Osteoblast (primary cell): ENCODE measurements around the gene LHFPL2. TPM values are rescaled to one million over a fixed set of nuclear protein-coding genes. Genes with fewer than 3 reads are reported as not detected.
A peak's percentile ranks its signal among the peaks of the same experiment; 100 is the strongest.
"Not testable (repeated sequence)": the region's sequence is repeated elsewhere in the genome, so short reads cannot be mapped to it uniquely, and the experiment has no call there.

ENCODE experiments used
- DNase-seq: peaks from one replicate; pipeline ENCODE4 v3.0.0; 2011; ENCODE audit warnings: low spot score, mixed read lengths; ENCODE audit not compliant: insufficient read length; ENCODE audit errors: missing footprints
- H2AFZ ChIP-seq: 2 replicates; pipeline ENCODE4 v1.6.0; 2011; ENCODE audit warnings: mild to moderate bottlenecking, low read length
- H3K27ac ChIP-seq: 2 replicates; pipeline ENCODE4 v1.5.1; 2011; ENCODE audit warnings: mild to moderate bottlenecking, low read depth, low read length, moderate library complexity
- H3K27me3 ChIP-seq: 2 replicates; pipeline ENCODE4 v1.6.0; 2012; ENCODE audit warnings: mild to moderate bottlenecking, control low read depth, inconsistent platforms, low read length, moderate library complexity; ENCODE audit not compliant: insufficient read depth
- H3K36me3 ChIP-seq: 2 replicates; pipeline ENCODE4 v1.5.1; 2011; ENCODE audit warnings: mild to moderate bottlenecking, low read length, control low read depth, moderate library complexity; ENCODE audit not compliant: insufficient read depth
- H3K4me1 ChIP-seq: 2 replicates; pipeline ENCODE4 v1.5.1; 2011; ENCODE audit warnings: mild to moderate bottlenecking, low read length, control low read depth, moderate library complexity; ENCODE audit not compliant: insufficient read depth
- H3K4me2 ChIP-seq: 2 replicates; pipeline ENCODE4 v1.6.0; 2011; ENCODE audit warnings: mild to moderate bottlenecking, low read length; ENCODE audit not compliant: insufficient read depth
- H3K4me3 ChIP-seq: fragments of 200-600 bp; sonication (generic); 3 replicates; pipeline ENCODE4 v1.5.1; 2012; ENCODE audit warnings: mild to moderate bottlenecking, low read length, inconsistent platforms; ENCODE audit not compliant: insufficient read depth
- H3K79me2 ChIP-seq: 2 replicates; pipeline ENCODE4 v1.6.0; 2012; ENCODE audit warnings: mild to moderate bottlenecking, low read length, control low read depth, inconsistent platforms; ENCODE audit not compliant: insufficient read depth
- H3K9me3 ChIP-seq: 2 replicates; pipeline ENCODE4 v1.5.1; 2011; ENCODE audit warnings: low read depth, low read length, control low read depth
- H4K20me1 ChIP-seq: 2 replicates; pipeline ENCODE4 v1.6.0; 2012; ENCODE audit warnings: mild to moderate bottlenecking, low read length, control low read depth; ENCODE audit not compliant: insufficient read depth
- total RNA-seq: library from RNA; depleted of rRNA; stranded (reverse); fragments of >200 nt; gene quantifications from 2 replicates; pipeline ENCODE4 v1.2.3, GENCODE V29; 2012
- TF ChIP-seq, protein P1 (sequence below): IDR thresholded peaks from 2 replicates; pipeline ENCODE4 v1.5.1; 2011; ENCODE audit warnings: mild to moderate bottlenecking, low read depth, low read length, moderate library complexity; ENCODE audit errors: extremely low read depth

Gene LHFPL2
- total RNA-seq, 1 donor = 64.4 TPM

DNA sequence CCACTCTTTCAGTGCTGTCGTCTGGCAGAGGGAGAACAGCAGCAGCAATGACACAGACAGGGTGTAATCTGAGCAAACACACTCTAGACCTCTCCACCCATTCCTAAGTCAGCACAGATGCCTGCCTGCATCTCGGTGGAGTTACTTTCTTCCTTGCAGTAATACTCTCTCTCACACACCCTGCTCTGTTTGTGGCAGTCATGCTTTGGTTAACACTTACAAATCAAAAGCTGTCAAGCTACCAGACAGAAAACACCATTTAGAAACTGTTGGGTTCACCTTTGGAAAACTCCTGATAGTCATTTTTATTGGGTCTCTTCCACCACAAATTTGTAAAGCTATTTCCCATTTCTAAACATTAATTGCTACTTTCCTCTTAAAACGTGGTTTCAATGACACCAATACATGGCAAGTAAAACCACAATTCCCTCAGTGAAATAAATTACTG, 27.3 kb downstream of the LHFPL2 start:
- Histone ChIP-seq H3K4me2 (no peak overlapping the region), H3K27me3 (no peaks in the 10 kb centered on the region), H3K36me3 (peaks cover 15% of the 10 kb centered on the region), H3K4me1 (peaks cover 4% of the 10 kb centered on the region), H3K4me3 (no peak overlapping the region), H4K20me1 (no peaks in the 10 kb centered on the region), H3K27ac (no peak overlapping the region), H3K79me2 (peaks cover 45% of the 10 kb centered on the region), H3K9me3 (no peaks in the 10 kb centered on the region), H2AFZ (peak overlapping the region; percentile 5)
- no peak for DNase-seq
- TF ChIP-seq, protein P1, sequence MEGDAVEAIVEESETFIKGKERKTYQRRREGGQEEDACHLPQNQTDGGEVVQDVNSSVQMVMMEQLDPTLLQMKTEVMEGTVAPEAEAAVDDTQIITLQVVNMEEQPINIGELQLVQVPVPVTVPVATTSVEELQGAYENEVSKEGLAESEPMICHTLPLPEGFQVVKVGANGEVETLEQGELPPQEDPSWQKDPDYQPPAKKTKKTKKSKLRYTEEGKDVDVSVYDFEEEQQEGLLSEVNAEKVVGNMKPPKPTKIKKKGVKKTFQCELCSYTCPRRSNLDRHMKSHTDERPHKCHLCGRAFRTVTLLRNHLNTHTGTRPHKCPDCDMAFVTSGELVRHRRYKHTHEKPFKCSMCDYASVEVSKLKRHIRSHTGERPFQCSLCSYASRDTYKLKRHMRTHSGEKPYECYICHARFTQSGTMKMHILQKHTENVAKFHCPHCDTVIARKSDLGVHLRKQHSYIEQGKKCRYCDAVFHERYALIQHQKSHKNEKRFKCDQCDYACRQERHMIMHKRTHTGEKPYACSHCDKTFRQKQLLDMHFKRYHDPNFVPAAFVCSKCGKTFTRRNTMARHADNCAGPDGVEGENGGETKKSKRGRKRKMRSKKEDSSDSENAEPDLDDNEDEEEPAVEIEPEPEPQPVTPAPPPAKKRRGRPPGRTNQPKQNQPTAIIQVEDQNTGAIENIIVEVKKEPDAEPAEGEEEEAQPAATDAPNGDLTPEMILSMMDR = no peak

DNA sequence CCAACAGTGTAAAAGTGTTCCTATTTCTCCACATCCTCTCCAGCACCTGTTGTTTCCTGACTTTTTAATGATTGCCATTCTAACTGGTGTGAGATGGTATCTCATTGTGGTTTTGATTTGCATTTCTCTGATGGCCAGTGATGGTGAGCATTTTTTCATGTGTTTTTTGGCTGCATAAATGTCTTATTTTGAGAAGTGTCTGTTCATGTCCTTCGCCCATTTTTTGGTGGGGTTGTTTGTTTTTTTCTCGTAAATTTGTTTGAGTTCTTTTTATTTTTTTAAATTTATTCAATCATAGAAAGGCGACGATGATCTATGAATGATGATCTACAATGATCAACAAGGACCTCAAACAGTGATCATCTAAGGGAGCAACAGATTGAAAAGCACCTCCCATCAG, 28.5 kb downstream of the LHFPL2 start:
- not testable (repeated sequence) for H2AFZ ChIP-seq, H3K27ac ChIP-seq, H4K20me1 ChIP-seq, H3K4me3 ChIP-seq, H3K27me3 ChIP-seq, H3K9me3 ChIP-seq, H3K4me1 ChIP-seq, DNase-seq, H3K4me2 ChIP-seq
- H3K79me2 ChIP-seq = peaks cover 33% of the 10 kb centered on the region
- peaks cover 10% of the 10 kb centered on the region for H3K36me3 ChIP-seq

DNA sequence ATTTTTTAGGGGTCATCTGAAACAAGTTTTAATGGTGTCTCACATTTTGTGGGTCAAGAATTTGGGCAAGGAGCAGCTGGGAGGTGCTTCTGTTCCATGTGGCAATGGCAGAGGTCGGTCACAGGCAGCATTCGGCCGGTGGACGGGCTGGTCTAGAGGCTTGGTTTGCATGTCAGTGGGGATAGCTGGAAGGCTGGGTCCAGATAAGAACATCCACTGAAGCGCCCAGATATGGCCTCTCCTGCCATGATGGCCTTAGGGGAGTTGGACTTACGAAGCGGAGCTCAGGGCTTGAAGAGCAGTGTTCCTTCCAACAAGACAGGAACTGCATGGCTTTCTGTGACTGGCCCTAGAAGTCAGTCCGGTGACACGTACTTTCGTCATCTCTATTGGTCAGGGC, 30.3 kb downstream of the LHFPL2 start:
- Histone ChIP-seq H3K27me3 (no peaks in the 10 kb centered on the region), H3K4me3 (no peak overlapping the region), H3K79me2 (peaks cover 40% of the 10 kb centered on the region), H3K4me1 (peaks cover 4% of the 10 kb centered on the region), H3K4me2 (no peak overlapping the region), H2AFZ (no peak overlapping the region), H3K36me3 (peaks cover 8% of the 10 kb centered on the region), H4K20me1 (no peaks in the 10 kb centered on the region), H3K27ac (no peak overlapping the region), H3K9me3 (no peaks in the 10 kb centered on the region)
- TF ChIP-seq, protein P1 = no peak
- DNase-seq = no peak

DNA sequence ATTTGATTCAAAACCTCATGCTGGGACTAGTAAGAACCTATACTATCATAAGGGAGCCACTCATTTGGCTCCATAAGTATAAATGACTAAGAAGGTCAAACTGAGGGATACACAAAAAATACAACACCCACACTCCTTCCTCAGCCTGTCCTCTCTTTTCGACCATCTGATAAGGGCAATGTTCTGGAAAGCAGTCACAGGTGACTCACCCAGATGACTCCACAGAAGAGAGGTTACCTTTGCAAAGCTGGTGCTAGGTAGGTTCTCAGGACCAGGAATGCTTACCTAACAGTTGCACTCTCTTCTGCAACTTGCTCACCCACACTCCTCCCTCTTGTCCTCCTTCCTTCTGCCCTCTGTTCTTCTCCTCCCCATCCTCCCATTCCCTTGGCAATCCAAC, 32.9 kb downstream of the LHFPL2 start:
- Histone ChIP-seq H3K4me1 (peaks cover 8% of the 10 kb centered on the region), H2AFZ (no peak overlapping the region), H3K4me3 (no peak overlapping the region), H3K27me3 (no peaks in the 10 kb centered on the region), H3K4me2 (no peak overlapping the region), H3K79me2 (peaks cover 40% of the 10 kb centered on the region), H3K9me3 (no peaks in the 10 kb centered on the region), H4K20me1 (no peaks in the 10 kb centered on the region), H3K36me3 (peaks cover 8% of the 10 kb centered on the region), H3K27ac (no peak overlapping the region)
- DNase-seq = no peak
- TF ChIP-seq, protein P1 = no peak

DNA sequence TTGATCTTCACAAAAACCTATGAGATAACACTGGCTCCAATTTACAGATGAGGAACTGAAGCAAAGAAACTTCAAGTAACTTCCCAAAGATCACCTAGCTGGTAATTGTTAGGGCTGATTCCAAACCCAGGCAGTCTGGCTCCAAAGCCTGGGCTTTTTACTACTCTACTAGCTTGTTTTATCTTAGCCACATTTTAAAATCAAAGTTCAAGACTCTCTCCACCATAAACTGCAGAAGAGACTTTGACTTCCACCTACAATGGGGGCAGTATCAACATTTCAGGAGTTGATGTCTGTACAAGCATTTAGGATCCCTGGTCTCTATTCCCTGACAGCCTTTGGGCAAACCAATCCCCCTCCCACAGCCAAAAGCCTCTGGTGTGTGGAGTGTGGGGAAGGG, 33.8 kb downstream of the LHFPL2 start:
- TF ChIP-seq, protein P1 = no peak
- Histone ChIP-seq H3K79me2 (peaks cover 40% of the 10 kb centered on the region), H3K36me3 (peaks cover 3% of the 10 kb centered on the region), H3K27ac (no peak overlapping the region), H3K4me2 (no peak overlapping the region), H3K9me3 (no peaks in the 10 kb centered on the region), H3K27me3 (no peaks in the 10 kb centered on the region), H4K20me1 (no peaks in the 10 kb centered on the region), H3K4me3 (no peak overlapping the region), H3K4me1 (peaks cover 17% of the 10 kb centered on the region), H2AFZ (no peak overlapping the region)
- no peak for DNase-seq
